ENCODE data around the gene KNTC1. TPM values are rescaled to one million over a fixed set of nuclear protein-coding genes. Genes with fewer than 3 reads are reported as not detected.

KNTC1 gene
- total and polyA plus RNA-seq, 2 of the 8 experiments (the other 6 are each of a cell fraction or from before 2014, with no cell fraction given), result 52.7 to 80.2 TPM

DNA sequence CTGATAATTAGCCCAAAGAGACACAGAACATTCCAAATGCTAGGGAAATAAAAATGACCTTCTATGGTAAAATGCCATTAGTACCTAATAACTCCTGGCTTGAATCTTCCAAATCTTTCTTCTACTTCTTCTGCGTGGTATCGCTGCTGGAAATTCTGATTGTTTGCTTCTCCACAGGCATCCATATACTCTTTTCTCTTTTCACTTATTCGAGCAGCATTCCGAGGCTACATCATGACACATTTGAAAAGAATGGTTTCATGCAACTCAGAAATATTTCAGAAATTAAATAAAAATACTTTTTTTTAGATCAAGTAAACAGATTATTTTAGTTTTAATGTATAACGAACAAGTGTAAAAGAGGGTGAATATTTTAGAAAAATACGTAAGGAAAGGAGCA lies 45.2 kb upstream of the KNTC1 start:
- ChIA-PET POLR2A (ENCODE audit: partially characterized antibody) (no interaction called here), CTCF (ENCODE audit: partially characterized antibody) (no interaction called here)
- H3K79me2 ChIP-seq (ENCODE audit: control insufficient read depth in 1 of 2, insufficient read depth in 2 of 2, low read length in 2 of 2), result no peaks in the 10 kb centered on the region
- H3K23ac ChIP-seq (ENCODE audit: insufficient read length), result no peak overlapping the region
- H3K14ac ChIP-seq (ENCODE audit: insufficient read length), result no peak overlapping the region
- no peak overlapping the region for H4K91ac ChIP-seq (replicated peaks; ENCODE audit: insufficient read length, low read length)
- DNase-seq (ENCODE audit: low read depth in 1 of 2, low spot score in 2 of 2) (no peak), FAIRE-seq (no peak)
- no peak overlapping the region for H3K27ac ChIP-seq (ENCODE audit: low read depth, low read length)
- H2BK12ac ChIP-seq (ENCODE audit: low read depth, low read length), result no peak overlapping the region
- peaks cover 7 to 85% (median 49%) of the 10 kb centered on the region in 4 experiments for H3K36me3 ChIP-seq (ENCODE audit: control insufficient read depth in 2 of 4, insufficient read depth in 4 of 4, low read length in 3 of 4)
- no peaks in the 10 kb centered on the region for H3K4me1 ChIP-seq (replicated peaks in 1 of 4; ENCODE audit: control insufficient read depth in 3 of 4, insufficient read depth in 4 of 4, low read length in 3 of 4)
- H3K23me2 ChIP-seq (ENCODE audit: low read depth, low read length), result no peaks in the 10 kb centered on the region
- H3K4me2 ChIP-seq (ENCODE audit: insufficient read depth in 1 of 2, low read depth in 2 of 2, low read length in 2 of 2), result no peak overlapping the region
- 91 to 100% methylated on average over 2 to 6 of the region's 6 CpGs for WGBS, 2 experiments (ENCODE audit: extremely low coverage in 1 of 2, insufficient coverage in 1 of 2, insufficient read length in 1 of 2, insufficient replicate concordance in 2 of 2, low coverage in 1 of 2, low lambda C conversion rate in 2 of 2, missing lambda C conversion rate in 1 of 2)
- no peak overlapping the region for H2BK5ac ChIP-seq (ENCODE audit: low read depth, low read length)
- no peak overlapping the region for H3K4me3 ChIP-seq (ENCODE audit: extremely low read depth in 1 of 4, insufficient read depth in 2 of 4, low read depth in 3 of 4, low read length in 4 of 4)
- no peaks in the 10 kb centered on the region for H4K20me1 ChIP-seq (replicated peaks in 1 of 2; ENCODE audit: control insufficient read depth in 1 of 2, insufficient read depth in 2 of 2, low read length in 2 of 2)
- no peak overlapping the region for H3K56ac ChIP-seq (replicated peaks; ENCODE audit: insufficient read length, low read depth, low read length)
- H2BK15ac ChIP-seq (ENCODE audit: low read length), result no peak overlapping the region
- H3K4ac ChIP-seq (replicated peaks; ENCODE audit: insufficient read length, low read depth, low read length), result no peak overlapping the region
- no peaks in the 10 kb centered on the region for H3K9me3 ChIP-seq (ENCODE audit: insufficient read depth in 2 of 2, low read depth in 1 of 2, low read length in 1 of 2)
- H3K9ac ChIP-seq (replicated peaks in 1 of 4; ENCODE audit: extremely low read depth in 1 of 4, low read depth in 3 of 4, low read length in 3 of 4), result no peak overlapping the region
- H2AFZ ChIP-seq (ENCODE audit: low read length), result no peak overlapping the region
- no peak overlapping the region for H2BK120ac ChIP-seq (replicated peaks; ENCODE audit: low read depth, low read length)
- H3K18ac ChIP-seq (ENCODE audit: extremely low read depth, low read length), result no peak overlapping the region
- H2BK20ac ChIP-seq (ENCODE audit: low read length), result no peak overlapping the region
- H3K79me1 ChIP-seq (ENCODE audit: low read depth, low read length), result no peaks in the 10 kb centered on the region
- H4K5ac ChIP-seq (ENCODE audit: insufficient read length, low read depth, low read length), result no peak overlapping the region
- H4K8ac ChIP-seq (ENCODE audit: extremely low read depth, insufficient read depth, low read length), result no peak overlapping the region
- no peak overlapping the region for H2AK5ac ChIP-seq (ENCODE audit: low read depth, low read length)
- H3K27me3 ChIP-seq (replicated peaks in 1 of 4; ENCODE audit: control insufficient read depth in 3 of 4, extremely low read depth in 1 of 4, insufficient read depth in 3 of 4, low read length in 3 of 4), result no peaks in the 10 kb centered on the region
- TF ChIP-seq, protein P1, sequence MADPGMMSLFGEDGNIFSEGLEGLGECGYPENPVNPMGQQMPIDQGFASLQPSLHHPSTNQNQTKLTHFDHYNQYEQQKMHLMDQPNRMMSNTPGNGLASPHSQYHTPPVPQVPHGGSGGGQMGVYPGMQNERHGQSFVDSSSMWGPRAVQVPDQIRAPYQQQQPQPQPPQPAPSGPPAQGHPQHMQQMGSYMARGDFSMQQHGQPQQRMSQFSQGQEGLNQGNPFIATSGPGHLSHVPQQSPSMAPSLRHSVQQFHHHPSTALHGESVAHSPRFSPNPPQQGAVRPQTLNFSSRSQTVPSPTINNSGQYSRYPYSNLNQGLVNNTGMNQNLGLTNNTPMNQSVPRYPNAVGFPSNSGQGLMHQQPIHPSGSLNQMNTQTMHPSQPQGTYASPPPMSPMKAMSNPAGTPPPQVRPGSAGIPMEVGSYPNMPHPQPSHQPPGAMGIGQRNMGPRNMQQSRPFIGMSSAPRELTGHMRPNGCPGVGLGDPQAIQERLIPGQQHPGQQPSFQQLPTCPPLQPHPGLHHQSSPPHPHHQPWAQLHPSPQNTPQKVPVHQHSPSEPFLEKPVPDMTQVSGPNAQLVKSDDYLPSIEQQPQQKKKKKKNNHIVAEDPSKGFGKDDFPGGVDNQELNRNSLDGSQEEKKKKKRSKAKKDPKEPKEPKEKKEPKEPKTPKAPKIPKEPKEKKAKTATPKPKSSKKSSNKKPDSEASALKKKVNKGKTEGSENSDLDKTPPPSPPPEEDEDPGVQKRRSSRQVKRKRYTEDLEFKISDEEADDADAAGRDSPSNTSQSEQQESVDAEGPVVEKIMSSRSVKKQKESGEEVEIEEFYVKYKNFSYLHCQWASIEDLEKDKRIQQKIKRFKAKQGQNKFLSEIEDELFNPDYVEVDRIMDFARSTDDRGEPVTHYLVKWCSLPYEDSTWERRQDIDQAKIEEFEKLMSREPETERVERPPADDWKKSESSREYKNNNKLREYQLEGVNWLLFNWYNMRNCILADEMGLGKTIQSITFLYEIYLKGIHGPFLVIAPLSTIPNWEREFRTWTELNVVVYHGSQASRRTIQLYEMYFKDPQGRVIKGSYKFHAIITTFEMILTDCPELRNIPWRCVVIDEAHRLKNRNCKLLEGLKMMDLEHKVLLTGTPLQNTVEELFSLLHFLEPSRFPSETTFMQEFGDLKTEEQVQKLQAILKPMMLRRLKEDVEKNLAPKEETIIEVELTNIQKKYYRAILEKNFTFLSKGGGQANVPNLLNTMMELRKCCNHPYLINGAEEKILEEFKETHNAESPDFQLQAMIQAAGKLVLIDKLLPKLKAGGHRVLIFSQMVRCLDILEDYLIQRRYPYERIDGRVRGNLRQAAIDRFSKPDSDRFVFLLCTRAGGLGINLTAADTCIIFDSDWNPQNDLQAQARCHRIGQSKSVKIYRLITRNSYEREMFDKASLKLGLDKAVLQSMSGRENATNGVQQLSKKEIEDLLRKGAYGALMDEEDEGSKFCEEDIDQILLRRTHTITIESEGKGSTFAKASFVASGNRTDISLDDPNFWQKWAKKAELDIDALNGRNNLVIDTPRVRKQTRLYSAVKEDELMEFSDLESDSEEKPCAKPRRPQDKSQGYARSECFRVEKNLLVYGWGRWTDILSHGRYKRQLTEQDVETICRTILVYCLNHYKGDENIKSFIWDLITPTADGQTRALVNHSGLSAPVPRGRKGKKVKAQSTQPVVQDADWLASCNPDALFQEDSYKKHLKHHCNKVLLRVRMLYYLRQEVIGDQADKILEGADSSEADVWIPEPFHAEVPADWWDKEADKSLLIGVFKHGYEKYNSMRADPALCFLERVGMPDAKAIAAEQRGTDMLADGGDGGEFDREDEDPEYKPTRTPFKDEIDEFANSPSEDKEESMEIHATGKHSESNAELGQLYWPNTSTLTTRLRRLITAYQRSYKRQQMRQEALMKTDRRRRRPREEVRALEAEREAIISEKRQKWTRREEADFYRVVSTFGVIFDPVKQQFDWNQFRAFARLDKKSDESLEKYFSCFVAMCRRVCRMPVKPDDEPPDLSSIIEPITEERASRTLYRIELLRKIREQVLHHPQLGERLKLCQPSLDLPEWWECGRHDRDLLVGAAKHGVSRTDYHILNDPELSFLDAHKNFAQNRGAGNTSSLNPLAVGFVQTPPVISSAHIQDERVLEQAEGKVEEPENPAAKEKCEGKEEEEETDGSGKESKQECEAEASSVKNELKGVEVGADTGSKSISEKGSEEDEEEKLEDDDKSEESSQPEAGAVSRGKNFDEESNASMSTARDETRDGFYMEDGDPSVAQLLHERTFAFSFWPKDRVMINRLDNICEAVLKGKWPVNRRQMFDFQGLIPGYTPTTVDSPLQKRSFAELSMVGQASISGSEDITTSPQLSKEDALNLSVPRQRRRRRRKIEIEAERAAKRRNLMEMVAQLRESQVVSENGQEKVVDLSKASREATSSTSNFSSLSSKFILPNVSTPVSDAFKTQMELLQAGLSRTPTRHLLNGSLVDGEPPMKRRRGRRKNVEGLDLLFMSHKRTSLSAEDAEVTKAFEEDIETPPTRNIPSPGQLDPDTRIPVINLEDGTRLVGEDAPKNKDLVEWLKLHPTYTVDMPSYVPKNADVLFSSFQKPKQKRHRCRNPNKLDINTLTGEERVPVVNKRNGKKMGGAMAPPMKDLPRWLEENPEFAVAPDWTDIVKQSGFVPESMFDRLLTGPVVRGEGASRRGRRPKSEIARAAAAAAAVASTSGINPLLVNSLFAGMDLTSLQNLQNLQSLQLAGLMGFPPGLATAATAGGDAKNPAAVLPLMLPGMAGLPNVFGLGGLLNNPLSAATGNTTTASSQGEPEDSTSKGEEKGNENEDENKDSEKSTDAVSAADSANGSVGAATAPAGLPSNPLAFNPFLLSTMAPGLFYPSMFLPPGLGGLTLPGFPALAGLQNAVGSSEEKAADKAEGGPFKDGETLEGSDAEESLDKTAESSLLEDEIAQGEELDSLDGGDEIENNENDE (IDR thresholded peaks at IDR 0.05; ENCODE audit: insufficient replicate concordance, low read length), result no peak
